ENCODE results near the gene PRDM2. TPM values are rescaled to one million over a fixed set of nuclear protein-coding genes. Genes with fewer than 3 reads are reported as not detected.
A peak's percentile ranks its signal among the peaks of the same experiment; 100 is the strongest.

Gene PRDM2
- total RNA-seq, 2 experiments from 2014 or later: 136 to 140 TPM

GRCh38 chr1:13797397-13797796, 97.4 kb downstream of the PRDM2 start:
- intact Hi-C loops (cut with DNase I, micrococcal nuclease): no loop called here
- Mint-ChIP-seq H3K27me3 (no peaks in the 10 kb centered on the region), H3K27ac (no peak overlapping the region), H3K4me3 (no peak overlapping the region), H3K4me1 (ENCODE audit: low read depth) (peaks cover 68% of the 10 kb centered on the region), H3K36me3 (ENCODE audit: low read depth) (peaks cover 62% of the 10 kb centered on the region), H3K9me3 (no peaks in the 10 kb centered on the region)
- POLR2A ChIA-PET: no interaction called here
- H3K4me3 ChIP-seq (ENCODE audit: low read length): no peak overlapping the region
- no peaks in the 10 kb centered on the region for H3K9me3 ChIP-seq (ENCODE audit: control insufficient read depth in 1 of 2, insufficient read depth in 1 of 2, low read length in 2 of 2)
- peaks cover 20% of the 10 kb centered on the region for H3K36me3 ChIP-seq (ENCODE audit: insufficient read depth, low read length)
- no peaks in the 10 kb centered on the region for H3K27me3 ChIP-seq (ENCODE audit: control insufficient read depth in 1 of 2, insufficient read depth in 2 of 2, low read length in 2 of 2)
- DNase-seq (peak in 1 of 14 experiments; percentile 28), ATAC-seq (ENCODE audit: poor library complexity) (no peak)
- TF ChIP-seq CTCF (IDR thresholded peaks at IDR 0.05): no peak
- H3K27ac ChIP-seq (ENCODE audit: low read depth in 1 of 2, low read length in 2 of 2): no peak overlapping the region
- H3K4me1 ChIP-seq (ENCODE audit: insufficient read depth, low read length): peaks cover 5% of the 10 kb centered on the region
- CTCF ChIA-PET: no interaction called here

GRCh38 chr1:13798120-13798519, 98.1 kb downstream of the PRDM2 start:
- POLR2A ChIA-PET: no interaction called here
- TF ChIP-seq CTCF (IDR thresholded peaks at IDR 0.05): no peak
- CTCF ChIA-PET: no interaction called here
- Mint-ChIP-seq H3K27ac (no peak overlapping the region), H3K4me1 (ENCODE audit: low read depth) (peaks cover 66% of the 10 kb centered on the region), H3K27me3 (no peaks in the 10 kb centered on the region), H3K36me3 (ENCODE audit: low read depth) (peaks cover 55% of the 10 kb centered on the region), H3K9me3 (no peaks in the 10 kb centered on the region), H3K4me3 (no peak overlapping the region)
- no peaks in the 10 kb centered on the region for H3K27me3 ChIP-seq (ENCODE audit: control insufficient read depth in 1 of 2, insufficient read depth in 2 of 2, low read length in 2 of 2)
- H3K36me3 ChIP-seq (ENCODE audit: insufficient read depth, low read length): peaks cover 15% of the 10 kb centered on the region
- DNase-seq: no peak
- ATAC-seq (ENCODE audit: poor library complexity): no peak
- H3K4me3 ChIP-seq (ENCODE audit: low read length): no peak overlapping the region
- no peaks in the 10 kb centered on the region for H3K9me3 ChIP-seq (ENCODE audit: control insufficient read depth in 1 of 2, insufficient read depth in 1 of 2, low read length in 2 of 2)
- H3K27ac ChIP-seq (ENCODE audit: low read depth in 1 of 2, low read length in 2 of 2): no peak overlapping the region
- H3K4me1 ChIP-seq (ENCODE audit: insufficient read depth, low read length): peaks cover 5% of the 10 kb centered on the region
- intact Hi-C loops (cut with DNase I, micrococcal nuclease): no loop called here

GRCh38 chr1:13799502-13800283, 99.7 kb downstream of the PRDM2 start:
- Histone ChIP-seq H3K36me3 (ENCODE audit: insufficient read depth, low read length) (peaks cover 7% of the 10 kb centered on the region), H3K27me3 (ENCODE audit: control insufficient read depth in 1 of 2, insufficient read depth in 2 of 2, low read length in 2 of 2) (no peaks in the 10 kb centered on the region), H3K4me3 (ENCODE audit: low read length) (no peak overlapping the region), H3K9me3 (ENCODE audit: control insufficient read depth in 1 of 2, insufficient read depth in 1 of 2, low read length in 2 of 2) (no peaks in the 10 kb centered on the region), H3K4me1 (ENCODE audit: insufficient read depth, low read length) (peaks cover 5% of the 10 kb centered on the region), H3K27ac (ENCODE audit: low read depth in 1 of 2, low read length in 2 of 2) (no peak overlapping the region)
- no peak for DNase-seq
- ChIA-PET CTCF (no interaction called here), POLR2A (no interaction called here)
- Mint-ChIP-seq H3K4me3 (no peak overlapping the region), H3K27ac (no peak overlapping the region), H3K4me1 (ENCODE audit: low read depth) (peaks cover 53% of the 10 kb centered on the region), H3K9me3 (no peaks in the 10 kb centered on the region), H3K27me3 (no peaks in the 10 kb centered on the region), H3K36me3 (ENCODE audit: low read depth) (peaks cover 40% of the 10 kb centered on the region)
- intact Hi-C loops (cut with DNase I, micrococcal nuclease): no loop called here
- ATAC-seq (ENCODE audit: poor library complexity): no peak
- TF ChIP-seq CTCF (IDR thresholded peaks at IDR 0.05): no peak
